ENCODE data around the gene ADGRL3.

DNA sequence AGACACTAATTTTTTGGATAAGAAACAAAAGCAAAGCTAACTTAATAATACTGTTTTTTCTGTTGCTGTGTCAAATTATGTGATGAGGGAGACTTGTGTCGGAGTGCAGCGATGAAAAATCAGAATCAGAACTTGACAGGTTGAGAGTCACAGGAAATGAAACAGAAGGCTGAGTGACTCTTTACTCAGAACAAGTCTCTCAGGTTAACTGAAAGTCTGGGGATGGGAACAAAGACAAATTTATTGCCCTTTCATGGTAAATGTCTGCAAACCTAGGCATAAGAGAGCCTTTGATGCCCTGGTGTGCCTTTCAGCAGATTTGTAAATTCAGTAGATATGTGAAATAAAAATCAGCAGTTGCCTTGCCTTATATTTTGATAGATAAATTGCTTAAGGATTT is 96.0 kb downstream of the ADGRL3 start:
- TF ChIP-seq CTCF (IDR thresholded peaks at IDR 0.05) (no peak), EZH2 (IDR thresholded peaks at IDR 0.05; ENCODE audit: borderline replicate concordance, insufficient read depth, low read depth, low read length, poor library complexity, severe bottlenecking) (no peak)

Data from B cell (primary cell).